ENCODE measurements around the gene CHERP.

The CHERP gene

GRCh38 chr19:16541526-16542044 lies 652 bp downstream of the CHERP start:
- DNase-seq, result no peak

- DNase-seq, result no peak
Measured at GRCh38 chr19:16540948-16541347, 1.3 kb downstream of the CHERP start.

- no peak for DNase-seq
Measured at GRCh38 chr19:16537111-16537510, 5.1 kb downstream of the CHERP start.

- DNase-seq, result no peak
Measured at GRCh38 chr19:16536130-16536529, 6.1 kb downstream of the CHERP start.

GRCh38 chr19:16535381-16535780 lies 6.9 kb downstream of the CHERP start:
- no peak for DNase-seq

- DNase-seq, result no peak
Measured at GRCh38 chr19:16532440-16533234, 9.6 kb downstream of the CHERP start.

GRCh38 chr19:16531380-16531669 lies 10.9 kb downstream of the CHERP start:
- no peak for DNase-seq

GRCh38 chr19:16530540-16531379 lies 11.5 kb downstream of the CHERP start:
- DNase-seq, result no peak

GRCh38 chr19:16529466-16530144 lies 12.6 kb downstream of the CHERP start:
- DNase-seq, result no peak

- peak; percentile 26 for DNase-seq
Measured at GRCh38 chr19:16527971-16528521, 14.2 kb downstream of the CHERP start.

GRCh38 chr19:16527334-16527935 lies 14.8 kb downstream of the CHERP start:
- DNase-seq, result no peak

GRCh38 chr19:16525751-16526481 lies 16.3 kb downstream of the CHERP start:
- DNase-seq, result no peak

GRCh38 chr19:16524991-16525734 lies 17.1 kb downstream of the CHERP start:
- no peak for DNase-seq

- DNase-seq, result no peak
Measured at GRCh38 chr19:16522559-16523377, 19.5 kb downstream of the CHERP start.

GRCh38 chr19:16521715-16522289 lies 20.4 kb downstream of the CHERP start:
- no peak for DNase-seq

- DNase-seq, result no peak
Measured at GRCh38 chr19:16520986-16521624, 21.1 kb downstream of the CHERP start.

- DNase-seq, result no peak
Measured at GRCh38 chr19:16520074-16520973, 21.9 kb downstream of the CHERP start.

- no peak for DNase-seq
Measured at GRCh38 chr19:16519230-16519687, 23.0 kb downstream of the CHERP start.
